ENCODE results near the gene TOMM40L.
"Not testable (repeated sequence)": the region's sequence is repeated elsewhere in the genome, so short reads cannot be mapped to it uniquely, and the experiment has no call there.

Gene TOMM40L

GRCh38 chr1:161222175-161223019 lies 3.5 kb upstream of the TOMM40L start:
- DNase-seq: no peak

GRCh38 chr1:161223805-161224694 lies 1.8 kb upstream of the TOMM40L start:
- no peak for DNase-seq

GRCh38 chr1:161224695-161225087 lies 1.2 kb upstream of the TOMM40L start:
- DNase-seq: not testable (repeated sequence)

GRCh38 chr1:161225178-161225533 lies 704 bp upstream of the TOMM40L start:
- DNase-seq: no peak

GRCh38 chr1:161226320-161226711 lies 456 bp downstream of the TOMM40L start:
- DNase-seq: no peak

GRCh38 chr1:161226759-161227158 lies 899 bp downstream of the TOMM40L start:
- DNase-seq: no peak

GRCh38 chr1:161227196-161227871 lies 1.5 kb downstream of the TOMM40L start:
- peak; percentile 41 for DNase-seq

GRCh38 chr1:161228032-161228431 lies 2.2 kb downstream of the TOMM40L start:
- DNase-seq: no peak

GRCh38 chr1:161229896-161230295 lies 4.0 kb downstream of the TOMM40L start:
- no peak for DNase-seq

- no peak for DNase-seq
These were observed 4.9 kb downstream of the TOMM40L start for GRCh38 chr1:161230762-161231161.

GRCh38 chr1:161233102-161233501 lies 7.2 kb downstream of the TOMM40L start:
- DNase-seq: no peak

- DNase-seq: no peak
These were observed 10.3 kb downstream of the TOMM40L start for GRCh38 chr1:161235957-161236775.

GRCh38 chr1:161238039-161238473 lies 12.2 kb downstream of the TOMM40L start, which contains the start of gene NR1I3:
Gene NR1I3 (minus strand): TSS chr1:161238203. CDS start chr1:161236565, 1,638 bp downstream.
- DNase-seq: no peak

- no peak for DNase-seq
These were observed 15.8 kb downstream of the TOMM40L start for GRCh38 chr1:161241682-161242081.

- DNase-seq: no peak
These were observed 16.5 kb downstream of the TOMM40L start for GRCh38 chr1:161242313-161242712.

GRCh38 chr1:161244888-161245287 lies 19.0 kb downstream of the TOMM40L start:
- no peak for DNase-seq

GRCh38 chr1:161250100-161250499 lies 24.2 kb downstream of the TOMM40L start:
- not testable (repeated sequence) for DNase-seq

- no peak for DNase-seq
These were observed 25.0 kb downstream of the TOMM40L start for GRCh38 chr1:161250829-161251228.

GRCh38 chr1:161251579-161251978 lies 25.7 kb downstream of the TOMM40L start:
- DNase-seq: no peak

GRCh38 chr1:161255302-161255701 lies 29.4 kb downstream of the TOMM40L start:
- not testable (repeated sequence) for DNase-seq

GRCh38 chr1:161255955-161256520 lies 30.2 kb downstream of the TOMM40L start:
- DNase-seq: not testable (repeated sequence)

GRCh38 chr1:161257109-161257508 lies 31.2 kb downstream of the TOMM40L start:
- DNase-seq: not testable (repeated sequence)

Data from NCI-H1436 treated with DMSO at 0.1 percent for 48 hours (cell line).